ENCODE measurements around the gene ATP6V1F. TPM values are rescaled to one million over a fixed set of nuclear protein-coding genes. Genes with fewer than 3 reads are reported as not detected.

ATP6V1F gene
- total and polyA plus RNA-seq, 2 donors (not counting 1 experiment from before 2014, with no cell fraction given) = 124 to 167 TPM

DNA sequence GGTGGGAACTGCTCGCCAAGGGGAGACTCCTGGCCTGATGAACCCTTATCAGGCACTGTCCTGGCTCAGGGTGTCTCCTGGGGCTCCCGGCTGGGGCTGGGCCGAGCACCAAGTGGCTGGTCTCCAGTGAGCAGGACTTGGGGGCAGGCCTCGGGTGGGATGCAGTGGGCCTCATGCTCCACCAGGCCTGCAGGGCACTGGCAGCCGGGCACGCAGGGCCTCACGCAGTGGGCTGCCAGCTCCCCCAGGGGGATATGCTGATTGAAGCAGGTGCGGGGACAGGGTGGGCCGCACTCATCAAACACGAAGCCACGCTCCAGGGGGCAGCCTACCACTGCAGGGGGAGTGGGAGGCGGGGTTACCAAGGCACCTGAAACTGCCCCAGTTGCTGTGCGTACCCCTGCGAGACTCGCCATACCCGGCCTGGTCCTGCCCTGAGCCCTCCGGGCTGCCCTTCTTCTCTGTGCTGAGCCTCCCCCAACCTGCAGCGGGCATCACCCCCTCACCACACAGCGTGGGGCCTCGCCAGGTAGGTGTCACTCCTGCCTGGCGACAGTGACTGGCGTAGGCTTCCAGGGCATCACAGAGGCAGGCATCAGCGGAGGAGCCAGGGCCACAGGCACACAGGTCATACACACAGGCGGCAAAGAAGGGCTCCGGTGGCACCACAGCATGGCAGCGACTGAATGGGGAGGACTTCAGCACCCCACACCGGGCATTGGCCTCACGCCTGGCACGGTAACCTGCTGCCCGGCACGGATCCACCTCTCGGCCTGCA lies 14.5 kb downstream of the ATP6V1F start:
- no peak overlapping the region for H3K9ac ChIP-seq (ENCODE audit: insufficient read depth, low read length)

DNA sequence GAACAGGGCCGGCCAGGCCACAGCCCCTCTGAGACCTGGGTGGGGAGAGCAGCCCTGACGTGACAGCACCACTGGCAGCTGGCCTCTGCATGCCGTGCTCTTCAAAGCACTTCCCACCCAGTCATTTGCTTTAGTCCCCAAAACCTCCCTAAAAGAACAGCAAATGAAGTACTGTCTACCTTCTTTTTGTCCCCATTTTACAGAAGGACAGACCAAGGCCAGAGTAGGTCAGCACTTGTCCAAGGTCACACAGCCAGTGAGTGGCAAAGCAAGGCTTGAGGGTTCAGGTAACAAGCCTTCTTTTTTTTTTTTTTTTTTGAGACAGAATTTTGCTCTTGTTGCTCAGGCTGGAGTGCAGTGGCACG lies 15.1 kb downstream of the ATP6V1F start:
- no peaks in the 10 kb centered on the region for H3K9me3 ChIP-seq (ENCODE audit: control insufficient read depth, insufficient read depth, low read depth, low read length)
- no peak overlapping the region for H2AFZ ChIP-seq (ENCODE audit: low read length)
- H3K36me3 ChIP-seq (ENCODE audit: control insufficient read depth, insufficient read depth, low read length) = no peaks in the 10 kb centered on the region
- no peak for DNase-seq (ENCODE audit: low read depth in 2 of 2)
- H3K4me1 ChIP-seq (ENCODE audit: control insufficient read depth, extremely low read depth, insufficient read depth, low read length) = no peaks in the 10 kb centered on the region
- no peaks in the 10 kb centered on the region for H3K27me3 ChIP-seq (ENCODE audit: control insufficient read depth, insufficient read depth, low read length)
- H3K9ac ChIP-seq (ENCODE audit: insufficient read depth, low read length) = no peak overlapping the region
- H3K4me3 ChIP-seq (replicated peaks in 1 of 4; ENCODE audit: control extremely low read depth in 1 of 4, insufficient read depth in 1 of 4, low read depth in 3 of 4, low read length in 4 of 4) = no peak overlapping the region
- H4K20me1 ChIP-seq (ENCODE audit: control insufficient read depth, extremely low read depth, insufficient read depth, low read length) = no peaks in the 10 kb centered on the region
- TF ChIP-seq, protein P1, sequence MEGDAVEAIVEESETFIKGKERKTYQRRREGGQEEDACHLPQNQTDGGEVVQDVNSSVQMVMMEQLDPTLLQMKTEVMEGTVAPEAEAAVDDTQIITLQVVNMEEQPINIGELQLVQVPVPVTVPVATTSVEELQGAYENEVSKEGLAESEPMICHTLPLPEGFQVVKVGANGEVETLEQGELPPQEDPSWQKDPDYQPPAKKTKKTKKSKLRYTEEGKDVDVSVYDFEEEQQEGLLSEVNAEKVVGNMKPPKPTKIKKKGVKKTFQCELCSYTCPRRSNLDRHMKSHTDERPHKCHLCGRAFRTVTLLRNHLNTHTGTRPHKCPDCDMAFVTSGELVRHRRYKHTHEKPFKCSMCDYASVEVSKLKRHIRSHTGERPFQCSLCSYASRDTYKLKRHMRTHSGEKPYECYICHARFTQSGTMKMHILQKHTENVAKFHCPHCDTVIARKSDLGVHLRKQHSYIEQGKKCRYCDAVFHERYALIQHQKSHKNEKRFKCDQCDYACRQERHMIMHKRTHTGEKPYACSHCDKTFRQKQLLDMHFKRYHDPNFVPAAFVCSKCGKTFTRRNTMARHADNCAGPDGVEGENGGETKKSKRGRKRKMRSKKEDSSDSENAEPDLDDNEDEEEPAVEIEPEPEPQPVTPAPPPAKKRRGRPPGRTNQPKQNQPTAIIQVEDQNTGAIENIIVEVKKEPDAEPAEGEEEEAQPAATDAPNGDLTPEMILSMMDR (conservative IDR thresholded peaks at IDR 0.05 in 1 of 2, IDR thresholded peaks at IDR 0.05 in 1 of 2; ENCODE audit: low read depth in 1 of 2, low read length in 2 of 2) = no peak
- TF ChIP-seq EZH2 (IDR thresholded peaks at IDR 0.05; ENCODE audit: low read length, missing control alignments) = no peak
- H3K79me2 ChIP-seq (ENCODE audit: control insufficient read depth, insufficient read depth, low read length) = no peaks in the 10 kb centered on the region
- no peak overlapping the region for H3K27ac ChIP-seq (ENCODE audit: insufficient read depth, low read length)
- no peak overlapping the region for H3K4me2 ChIP-seq (ENCODE audit: extremely low read depth, insufficient read depth, low read length)

More for the DNA sequence above, 14.5 kb downstream of the ATP6V1F start:
- H3K27me3 ChIP-seq (ENCODE audit: control insufficient read depth, insufficient read depth, low read length) = no peaks in the 10 kb centered on the region
- TF ChIP-seq, protein P1 (conservative IDR thresholded peaks at IDR 0.05 in 1 of 2, IDR thresholded peaks at IDR 0.05 in 1 of 2; ENCODE audit: low read depth in 1 of 2, low read length in 2 of 2) = no peak
- TF ChIP-seq EZH2 (IDR thresholded peaks at IDR 0.05; ENCODE audit: low read length, missing control alignments) = no peak
- H4K20me1 ChIP-seq (ENCODE audit: control insufficient read depth, extremely low read depth, insufficient read depth, low read length) = no peaks in the 10 kb centered on the region
- no peak overlapping the region for H2AFZ ChIP-seq (ENCODE audit: low read length)
- H3K4me2 ChIP-seq (ENCODE audit: extremely low read depth, insufficient read depth, low read length) = no peak overlapping the region
- no peak overlapping the region for H3K4me3 ChIP-seq (replicated peaks in 1 of 4; ENCODE audit: control extremely low read depth in 1 of 4, insufficient read depth in 1 of 4, low read depth in 3 of 4, low read length in 4 of 4)
- H3K79me2 ChIP-seq (ENCODE audit: control insufficient read depth, insufficient read depth, low read length) = no peaks in the 10 kb centered on the region
- H3K9me3 ChIP-seq (ENCODE audit: control insufficient read depth, insufficient read depth, low read depth, low read length) = no peaks in the 10 kb centered on the region
- H3K36me3 ChIP-seq (ENCODE audit: control insufficient read depth, insufficient read depth, low read length) = no peaks in the 10 kb centered on the region
- DNase-seq (ENCODE audit: low read depth in 2 of 2) = no peak
- H3K27ac ChIP-seq (ENCODE audit: insufficient read depth, low read length) = no peak overlapping the region
- H3K4me1 ChIP-seq (ENCODE audit: control insufficient read depth, extremely low read depth, insufficient read depth, low read length) = no peaks in the 10 kb centered on the region

DNA sequence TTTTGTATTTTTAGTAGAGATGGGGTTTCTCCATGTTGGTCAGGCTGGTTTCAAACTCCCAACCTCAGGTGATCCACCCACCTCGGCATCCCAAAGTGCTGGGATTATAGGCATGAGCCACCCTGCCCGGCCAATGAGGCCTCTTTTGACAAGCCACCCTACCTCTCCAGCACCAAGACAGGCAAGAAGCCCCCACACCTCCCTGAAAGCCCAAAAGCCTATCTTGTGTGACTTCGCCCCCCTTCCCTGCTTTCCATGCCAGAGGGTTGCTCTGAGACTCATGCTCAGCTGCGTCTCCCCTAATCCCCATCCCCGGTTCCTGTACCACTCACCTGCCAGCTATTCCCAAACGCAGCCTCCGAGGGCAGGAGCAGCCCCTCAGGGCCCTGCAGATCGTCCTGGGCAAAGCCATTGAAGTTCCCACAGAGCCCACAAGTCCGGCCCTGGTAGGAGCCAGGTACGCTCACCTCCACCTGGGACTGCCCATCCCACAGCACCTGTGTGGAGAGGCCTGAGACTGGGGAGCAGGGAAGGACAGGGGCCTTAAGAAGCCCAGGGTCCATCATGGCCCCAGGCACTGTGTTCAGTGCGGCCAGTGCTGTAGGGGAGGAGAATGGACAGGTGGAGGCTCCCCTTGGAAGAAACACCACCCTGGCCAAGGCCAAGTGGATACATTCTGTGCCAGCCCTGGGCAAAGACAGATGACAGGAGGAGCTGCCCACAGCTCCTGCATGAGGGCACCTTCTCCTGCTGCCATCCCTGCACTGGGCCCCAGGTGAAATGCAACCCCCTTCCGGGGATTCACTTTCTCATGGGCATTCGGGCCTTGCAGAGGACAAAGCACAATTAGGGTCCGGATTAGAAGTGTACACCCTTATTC lies 15.8 kb downstream of the ATP6V1F start:
- TF ChIP-seq, protein P1 (conservative IDR thresholded peaks at IDR 0.05 in 1 of 2, IDR thresholded peaks at IDR 0.05 in 1 of 2; ENCODE audit: low read depth in 1 of 2, low read length in 2 of 2) = no peak
- TF ChIP-seq EZH2 (IDR thresholded peaks at IDR 0.05; ENCODE audit: low read length, missing control alignments) = no peak
- H3K9me3 ChIP-seq (ENCODE audit: control insufficient read depth, insufficient read depth, low read depth, low read length) = no peaks in the 10 kb centered on the region
- H3K4me3 ChIP-seq (replicated peaks in 1 of 4; ENCODE audit: control extremely low read depth in 1 of 4, insufficient read depth in 1 of 4, low read depth in 3 of 4, low read length in 4 of 4) = no peak overlapping the region
- no peak overlapping the region for H3K27ac ChIP-seq (ENCODE audit: insufficient read depth, low read length)
- H3K9ac ChIP-seq (ENCODE audit: insufficient read depth, low read length) = no peak overlapping the region
- no peak for DNase-seq (ENCODE audit: low read depth in 2 of 2)
- H3K79me2 ChIP-seq (ENCODE audit: control insufficient read depth, insufficient read depth, low read length) = no peaks in the 10 kb centered on the region
- H2AFZ ChIP-seq (ENCODE audit: low read length) = no peak overlapping the region
- no peaks in the 10 kb centered on the region for H4K20me1 ChIP-seq (ENCODE audit: control insufficient read depth, extremely low read depth, insufficient read depth, low read length)
- H3K4me1 ChIP-seq (ENCODE audit: control insufficient read depth, extremely low read depth, insufficient read depth, low read length) = no peaks in the 10 kb centered on the region
- no peaks in the 10 kb centered on the region for H3K27me3 ChIP-seq (ENCODE audit: control insufficient read depth, insufficient read depth, low read length)
- no peak overlapping the region for H3K4me2 ChIP-seq (ENCODE audit: extremely low read depth, insufficient read depth, low read length)
- H3K36me3 ChIP-seq (ENCODE audit: control insufficient read depth, insufficient read depth, low read length) = no peaks in the 10 kb centered on the region
